Panc1 (cell line): ENCODE data around the gene SENP6.

Experiments used
- POLR2AphosphoS5 ChIP-seq: IDR thresholded peaks from 2 replicates; pipeline ENCODE4 v1.6.1; 2012; ENCODE audit warnings: mild to moderate bottlenecking, low read depth, low read length, moderate library complexity
- SIN3A ChIP-seq: IDR thresholded peaks from 2 replicates; pipeline ENCODE4 v1.6.1; 2012; ENCODE audit warnings: low read depth, mild to moderate bottlenecking, low read length, moderate library complexity, borderline replicate concordance; ENCODE audit not compliant: insufficient read depth
- TF ChIP-seq, protein P1 (sequence below), 2 experiments: IDR thresholded peaks; 2 replicates each; pipeline ENCODE4 v1.6.1; 2011 to 2012; ENCODE audit warnings: low read depth in 2 of 2, control low read depth in 1 of 2, low read length in 1 of 2, mild to moderate bottlenecking in 1 of 2, moderate library complexity in 1 of 2; ENCODE audit not compliant: insufficient read depth in 1 of 2
- TF ChIP-seq, protein P2 (sequence below): fragments of 450-650 bp; IDR thresholded peaks from 2 replicates; pipeline ENCODE4 v1.5.1; 2017; ENCODE audit warnings: mild to moderate bottlenecking

DNA sequence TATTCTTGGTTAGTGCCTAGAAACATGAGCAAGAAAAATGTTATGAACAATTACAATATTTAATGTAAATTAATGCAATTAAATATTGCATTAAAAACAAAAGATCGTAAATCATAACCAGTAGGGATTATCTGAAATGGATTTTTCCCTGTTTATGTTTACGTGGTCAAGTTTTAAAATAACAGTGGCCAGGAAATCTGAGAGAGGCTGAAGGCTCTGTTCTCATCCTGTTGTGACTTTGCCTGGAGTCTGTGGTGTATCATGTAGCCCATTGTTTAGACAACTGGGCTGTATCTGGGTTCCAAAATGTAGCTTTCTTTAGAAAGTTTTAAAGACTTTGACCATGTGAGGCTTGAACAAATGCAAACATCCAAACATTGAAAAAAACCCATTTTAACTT lies 149.8 kb downstream of the SENP6 start:
- TF ChIP-seq, protein P1, sequence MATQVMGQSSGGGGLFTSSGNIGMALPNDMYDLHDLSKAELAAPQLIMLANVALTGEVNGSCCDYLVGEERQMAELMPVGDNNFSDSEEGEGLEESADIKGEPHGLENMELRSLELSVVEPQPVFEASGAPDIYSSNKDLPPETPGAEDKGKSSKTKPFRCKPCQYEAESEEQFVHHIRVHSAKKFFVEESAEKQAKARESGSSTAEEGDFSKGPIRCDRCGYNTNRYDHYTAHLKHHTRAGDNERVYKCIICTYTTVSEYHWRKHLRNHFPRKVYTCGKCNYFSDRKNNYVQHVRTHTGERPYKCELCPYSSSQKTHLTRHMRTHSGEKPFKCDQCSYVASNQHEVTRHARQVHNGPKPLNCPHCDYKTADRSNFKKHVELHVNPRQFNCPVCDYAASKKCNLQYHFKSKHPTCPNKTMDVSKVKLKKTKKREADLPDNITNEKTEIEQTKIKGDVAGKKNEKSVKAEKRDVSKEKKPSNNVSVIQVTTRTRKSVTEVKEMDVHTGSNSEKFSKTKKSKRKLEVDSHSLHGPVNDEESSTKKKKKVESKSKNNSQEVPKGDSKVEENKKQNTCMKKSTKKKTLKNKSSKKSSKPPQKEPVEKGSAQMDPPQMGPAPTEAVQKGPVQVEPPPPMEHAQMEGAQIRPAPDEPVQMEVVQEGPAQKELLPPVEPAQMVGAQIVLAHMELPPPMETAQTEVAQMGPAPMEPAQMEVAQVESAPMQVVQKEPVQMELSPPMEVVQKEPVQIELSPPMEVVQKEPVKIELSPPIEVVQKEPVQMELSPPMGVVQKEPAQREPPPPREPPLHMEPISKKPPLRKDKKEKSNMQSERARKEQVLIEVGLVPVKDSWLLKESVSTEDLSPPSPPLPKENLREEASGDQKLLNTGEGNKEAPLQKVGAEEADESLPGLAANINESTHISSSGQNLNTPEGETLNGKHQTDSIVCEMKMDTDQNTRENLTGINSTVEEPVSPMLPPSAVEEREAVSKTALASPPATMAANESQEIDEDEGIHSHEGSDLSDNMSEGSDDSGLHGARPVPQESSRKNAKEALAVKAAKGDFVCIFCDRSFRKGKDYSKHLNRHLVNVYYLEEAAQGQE (IDR thresholded peaks at IDR 0.05; ENCODE audit: insufficient read depth in 1 of 2, low read depth in 2 of 2, low read length in 1 of 2), result no peak
- TF ChIP-seq, protein P2, sequence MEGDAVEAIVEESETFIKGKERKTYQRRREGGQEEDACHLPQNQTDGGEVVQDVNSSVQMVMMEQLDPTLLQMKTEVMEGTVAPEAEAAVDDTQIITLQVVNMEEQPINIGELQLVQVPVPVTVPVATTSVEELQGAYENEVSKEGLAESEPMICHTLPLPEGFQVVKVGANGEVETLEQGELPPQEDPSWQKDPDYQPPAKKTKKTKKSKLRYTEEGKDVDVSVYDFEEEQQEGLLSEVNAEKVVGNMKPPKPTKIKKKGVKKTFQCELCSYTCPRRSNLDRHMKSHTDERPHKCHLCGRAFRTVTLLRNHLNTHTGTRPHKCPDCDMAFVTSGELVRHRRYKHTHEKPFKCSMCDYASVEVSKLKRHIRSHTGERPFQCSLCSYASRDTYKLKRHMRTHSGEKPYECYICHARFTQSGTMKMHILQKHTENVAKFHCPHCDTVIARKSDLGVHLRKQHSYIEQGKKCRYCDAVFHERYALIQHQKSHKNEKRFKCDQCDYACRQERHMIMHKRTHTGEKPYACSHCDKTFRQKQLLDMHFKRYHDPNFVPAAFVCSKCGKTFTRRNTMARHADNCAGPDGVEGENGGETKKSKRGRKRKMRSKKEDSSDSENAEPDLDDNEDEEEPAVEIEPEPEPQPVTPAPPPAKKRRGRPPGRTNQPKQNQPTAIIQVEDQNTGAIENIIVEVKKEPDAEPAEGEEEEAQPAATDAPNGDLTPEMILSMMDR, result no peak
- TF ChIP-seq SIN3A (no peak), POLR2AphosphoS5 (no peak)
